Measurements from ENCODE around the gene PRKAG2.

PRKAG2 gene

DNA sequence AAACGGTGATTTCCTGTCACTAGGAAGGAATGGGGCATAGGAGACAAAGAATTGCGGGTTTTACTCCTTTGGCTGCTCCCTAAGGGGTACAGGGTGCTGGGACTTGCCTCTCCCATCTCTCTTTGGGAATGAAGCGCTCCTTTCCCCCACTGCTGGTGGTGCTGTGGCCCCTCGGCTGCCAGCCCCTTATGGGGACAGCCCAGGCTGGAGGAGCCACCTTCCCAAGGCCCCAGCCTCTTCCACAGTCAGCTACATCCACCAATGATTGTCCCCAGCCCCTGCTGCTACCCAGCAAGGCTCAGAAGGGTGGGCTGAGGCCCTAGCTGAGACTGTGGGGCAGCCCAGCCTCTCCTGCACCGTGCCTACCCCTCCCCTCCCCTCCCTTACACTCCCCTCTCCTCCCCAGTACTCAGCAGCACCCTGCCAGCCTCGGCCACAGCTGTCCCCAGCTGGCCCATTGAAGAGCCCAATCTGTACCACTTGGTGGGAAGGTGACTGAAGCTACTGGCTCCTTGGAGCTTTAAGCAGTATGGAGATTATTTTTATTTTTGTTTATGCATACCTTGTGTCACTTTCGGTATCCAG is 19.0 kb downstream of the PRKAG2 start:
- peaks cover 23% of the 10 kb centered on the region for H3K4me1 ChIP-seq (ENCODE audit: control insufficient read depth, insufficient read depth, low read length)
- H3K4me3 ChIP-seq (ENCODE audit: low read length), result no peak overlapping the region

DNA sequence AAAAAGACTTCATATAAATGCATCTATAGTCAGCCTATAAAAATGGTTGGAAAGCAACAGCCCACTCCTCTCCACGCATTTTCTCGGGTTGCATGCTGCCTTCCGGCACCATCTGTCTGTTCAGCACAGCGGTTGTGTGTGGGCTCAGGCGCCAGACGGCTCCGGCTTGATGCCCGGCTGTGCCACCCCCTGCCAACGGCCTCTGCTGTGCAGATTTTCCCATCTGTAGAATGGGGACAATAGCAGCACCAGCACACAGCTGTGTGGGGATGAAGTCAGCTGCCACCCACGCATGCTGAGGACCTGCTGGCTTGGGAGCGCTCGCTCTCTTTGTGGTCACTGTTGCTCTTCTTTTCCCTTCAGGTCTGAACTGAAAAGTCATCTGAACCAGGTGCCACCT is 19.5 kb downstream of the PRKAG2 start:
- no peak overlapping the region for H3K4me3 ChIP-seq (ENCODE audit: low read length)
- H3K9ac ChIP-seq (ENCODE audit: low read length), result no peak overlapping the region
- no peaks in the 10 kb centered on the region for H3K27me3 ChIP-seq (ENCODE audit: control insufficient read depth, insufficient read depth, low read length)
- peaks cover 9% of the 10 kb centered on the region for H3K36me3 ChIP-seq (ENCODE audit: control insufficient read depth, insufficient read depth, low read length)
- H3K4me1 ChIP-seq (ENCODE audit: control insufficient read depth, insufficient read depth, low read length), result peaks cover 28% of the 10 kb centered on the region
- no peaks in the 10 kb centered on the region for H3K9me3 ChIP-seq (ENCODE audit: control insufficient read depth, low read length)

More for the DNA sequence above, 19.0 kb downstream of the PRKAG2 start:
- H3K9me3 ChIP-seq (ENCODE audit: control insufficient read depth, low read length), result no peaks in the 10 kb centered on the region
- no peaks in the 10 kb centered on the region for H3K27me3 ChIP-seq (ENCODE audit: control insufficient read depth, insufficient read depth, low read length)
- peaks cover 9% of the 10 kb centered on the region for H3K36me3 ChIP-seq (ENCODE audit: control insufficient read depth, insufficient read depth, low read length)
- no peak overlapping the region for H3K9ac ChIP-seq (ENCODE audit: low read length)

DNA sequence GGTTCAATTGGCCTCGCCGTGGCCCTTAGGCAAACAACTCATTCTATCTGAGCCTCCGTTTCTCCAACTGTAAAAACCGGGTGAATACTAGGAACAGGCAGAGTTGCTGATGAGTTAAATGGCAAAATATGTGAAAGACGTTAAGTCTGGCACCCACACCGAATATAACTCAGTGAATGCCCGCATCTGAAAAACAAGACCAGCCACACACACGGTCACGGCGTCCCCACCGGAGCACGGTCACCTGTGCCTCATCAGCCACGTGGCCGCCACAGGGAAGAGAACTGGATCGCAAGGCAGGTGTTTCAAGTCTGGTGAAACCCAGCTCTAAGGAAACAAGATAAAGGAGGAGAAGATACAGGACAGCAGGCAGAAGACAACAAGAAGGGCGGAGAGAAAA is 20.4 kb downstream of the PRKAG2 start:
- Histone ChIP-seq H3K27me3 (ENCODE audit: control insufficient read depth, insufficient read depth, low read length) (no peaks in the 10 kb centered on the region), H3K36me3 (ENCODE audit: control insufficient read depth, insufficient read depth, low read length) (peaks cover 9% of the 10 kb centered on the region)

DNA sequence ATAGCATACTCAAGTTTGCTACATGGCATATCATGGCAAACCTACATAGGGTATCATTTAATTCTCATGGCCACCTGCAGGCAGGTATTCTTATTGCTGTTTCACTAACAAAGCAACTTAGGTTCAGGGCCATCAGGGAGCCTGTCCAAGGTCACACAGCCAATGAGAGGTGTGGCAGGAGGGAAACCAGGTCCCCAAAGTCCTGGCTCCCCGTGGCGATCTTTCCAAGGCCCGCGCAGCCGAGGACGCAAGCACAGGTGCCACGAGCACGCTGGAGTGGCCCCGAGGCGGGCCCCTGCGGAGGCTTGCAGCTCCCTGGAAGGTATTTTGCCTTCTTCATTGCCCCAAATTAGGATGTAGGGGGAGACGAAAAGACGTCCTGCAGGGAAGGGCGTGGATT is 20.8 kb downstream of the PRKAG2 start:
- H3K4me1 ChIP-seq (ENCODE audit: control insufficient read depth, insufficient read depth, low read length), result peaks cover 39% of the 10 kb centered on the region
- peaks cover 9% of the 10 kb centered on the region for H3K36me3 ChIP-seq (ENCODE audit: control insufficient read depth, insufficient read depth, low read length)
- no peaks in the 10 kb centered on the region for H3K9me3 ChIP-seq (ENCODE audit: control insufficient read depth, low read length)
- H3K27me3 ChIP-seq (ENCODE audit: control insufficient read depth, insufficient read depth, low read length), result no peaks in the 10 kb centered on the region
- no peak overlapping the region for H3K9ac ChIP-seq (ENCODE audit: low read length)
- H3K4me3 ChIP-seq (ENCODE audit: low read length), result no peak overlapping the region

More for the DNA sequence above, 20.4 kb downstream of the PRKAG2 start:
- no peak overlapping the region for H3K9ac ChIP-seq (ENCODE audit: low read length)
- H3K4me1 ChIP-seq (ENCODE audit: control insufficient read depth, insufficient read depth, low read length), result peaks cover 37% of the 10 kb centered on the region
- no peaks in the 10 kb centered on the region for H3K9me3 ChIP-seq (ENCODE audit: control insufficient read depth, low read length)
- H3K4me3 ChIP-seq (ENCODE audit: low read length), result no peak overlapping the region

DNA sequence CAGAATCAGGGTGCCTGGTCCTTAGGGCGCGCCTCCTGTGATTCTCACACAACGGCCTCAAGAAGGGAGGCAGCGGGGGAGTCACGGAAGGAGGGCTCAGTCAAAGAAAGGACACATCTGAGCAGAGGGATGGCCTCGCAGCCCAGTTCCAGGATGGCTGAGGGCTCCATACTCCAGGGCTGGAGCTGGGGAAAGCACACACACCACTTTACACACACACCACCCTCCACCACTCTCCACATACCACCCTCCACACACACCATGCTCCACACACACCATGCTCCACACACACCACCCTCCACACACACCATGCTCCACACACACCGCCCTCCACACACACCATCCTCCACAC is 22.2 kb downstream of the PRKAG2 start:
- Histone ChIP-seq H3K36me3 (ENCODE audit: control insufficient read depth, insufficient read depth, low read length) (peaks cover 4% of the 10 kb centered on the region), H3K4me1 (ENCODE audit: control insufficient read depth, insufficient read depth, low read length) (peaks cover 40% of the 10 kb centered on the region), H3K4me3 (ENCODE audit: low read length) (no peak overlapping the region), H3K9me3 (ENCODE audit: control insufficient read depth, low read length) (no peaks in the 10 kb centered on the region), H3K9ac (ENCODE audit: low read length) (no peak overlapping the region), H3K27me3 (ENCODE audit: control insufficient read depth, insufficient read depth, low read length) (no peaks in the 10 kb centered on the region)

DNA sequence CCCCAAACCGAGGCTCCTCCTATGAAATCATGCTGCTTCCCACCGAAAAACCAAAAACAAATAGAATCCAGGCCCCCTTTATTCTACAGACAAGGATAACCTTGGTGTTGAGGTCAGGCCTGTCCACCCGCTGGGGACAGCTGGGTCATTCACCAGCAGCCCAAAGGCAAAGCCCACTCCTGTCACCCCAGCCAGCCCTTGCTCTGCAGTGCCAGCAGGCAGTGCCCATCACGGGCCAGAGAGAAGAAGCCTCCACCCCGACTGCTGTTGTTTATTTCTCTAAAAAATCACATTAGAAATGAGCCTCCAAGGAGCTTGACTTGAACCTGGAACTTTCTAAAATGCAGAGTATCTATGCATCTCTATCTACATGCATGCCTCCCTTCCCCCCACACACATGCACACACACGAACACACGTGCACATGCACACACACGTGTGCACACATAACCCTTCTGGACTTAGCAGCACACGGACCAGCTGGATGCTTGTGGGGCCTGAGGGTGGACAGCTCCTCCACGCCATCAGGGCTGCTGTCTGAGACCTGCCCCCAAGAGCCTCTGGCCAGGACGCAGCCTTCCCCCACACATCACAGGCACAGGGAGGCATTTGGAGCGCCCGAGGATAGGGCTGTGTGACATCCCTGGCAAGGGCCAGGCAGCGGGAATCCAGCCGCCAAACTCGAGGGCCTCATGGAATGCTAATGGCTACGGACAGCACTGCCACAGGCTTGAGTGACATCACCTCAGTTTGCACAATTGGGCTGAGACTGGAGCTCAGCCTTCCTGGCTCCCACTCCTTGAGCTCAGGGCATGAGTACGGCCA is 22.8 kb downstream of the PRKAG2 start:
- Histone ChIP-seq H3K9ac (ENCODE audit: low read length) (no peak overlapping the region), H3K4me3 (ENCODE audit: low read length) (no peak overlapping the region), H3K9me3 (ENCODE audit: control insufficient read depth, low read length) (no peaks in the 10 kb centered on the region), H3K36me3 (ENCODE audit: control insufficient read depth, insufficient read depth, low read length) (no peaks in the 10 kb centered on the region), H3K27me3 (ENCODE audit: control insufficient read depth, insufficient read depth, low read length) (no peaks in the 10 kb centered on the region), H3K4me1 (ENCODE audit: control insufficient read depth, insufficient read depth, low read length) (peaks cover 40% of the 10 kb centered on the region)

DNA sequence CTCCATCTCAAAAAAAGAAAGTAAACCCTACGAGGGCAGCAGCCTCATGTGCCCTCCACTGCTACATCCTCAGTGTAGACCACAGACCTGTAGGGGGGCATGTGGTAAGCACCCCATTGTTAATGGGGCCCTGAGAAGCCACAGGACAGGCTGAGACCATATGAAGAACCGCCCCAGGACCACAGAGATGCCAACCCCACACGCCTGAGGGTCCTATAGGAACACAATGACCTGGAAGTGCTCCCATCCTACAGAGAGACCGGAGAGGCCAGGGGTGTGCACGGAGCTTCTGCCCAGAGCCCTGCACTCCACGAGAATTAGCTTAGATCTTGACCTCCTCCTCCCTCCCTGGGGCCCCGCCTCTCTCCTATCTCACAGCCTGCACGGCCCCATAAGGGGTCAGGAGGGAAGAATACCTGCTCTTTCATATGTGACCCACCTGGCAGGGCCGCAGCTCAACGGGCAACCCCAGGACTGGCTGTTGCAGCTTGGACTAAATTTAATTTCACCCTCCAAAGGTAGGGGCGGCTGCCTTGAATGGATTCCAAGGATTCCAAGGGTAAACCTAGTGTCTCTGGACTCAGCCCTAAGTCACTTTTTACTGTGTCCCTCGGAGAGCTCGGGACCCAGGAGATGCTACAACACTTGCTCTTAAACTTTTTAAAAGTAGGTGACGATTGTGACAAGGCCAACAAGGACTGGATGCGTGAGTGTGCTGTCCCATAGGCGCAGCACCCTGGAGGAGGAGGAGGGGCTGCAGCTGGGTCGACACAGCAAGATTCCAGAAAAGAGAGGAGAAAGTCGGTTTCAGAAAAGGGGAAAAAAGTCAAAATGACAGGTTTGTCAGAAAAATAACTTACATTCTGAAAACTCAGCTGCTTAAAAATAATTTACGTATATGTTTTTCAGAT is 24.2 kb downstream of the PRKAG2 start:
- Histone ChIP-seq H3K9ac (ENCODE audit: low read length) (no peak overlapping the region), H3K4me3 (ENCODE audit: low read length) (no peak overlapping the region), H3K36me3 (ENCODE audit: control insufficient read depth, insufficient read depth, low read length) (no peaks in the 10 kb centered on the region), H3K9me3 (ENCODE audit: control insufficient read depth, low read length) (no peaks in the 10 kb centered on the region), H3K4me1 (ENCODE audit: control insufficient read depth, insufficient read depth, low read length) (peaks cover 40% of the 10 kb centered on the region), H3K27me3 (ENCODE audit: control insufficient read depth, insufficient read depth, low read length) (no peaks in the 10 kb centered on the region)

DNA sequence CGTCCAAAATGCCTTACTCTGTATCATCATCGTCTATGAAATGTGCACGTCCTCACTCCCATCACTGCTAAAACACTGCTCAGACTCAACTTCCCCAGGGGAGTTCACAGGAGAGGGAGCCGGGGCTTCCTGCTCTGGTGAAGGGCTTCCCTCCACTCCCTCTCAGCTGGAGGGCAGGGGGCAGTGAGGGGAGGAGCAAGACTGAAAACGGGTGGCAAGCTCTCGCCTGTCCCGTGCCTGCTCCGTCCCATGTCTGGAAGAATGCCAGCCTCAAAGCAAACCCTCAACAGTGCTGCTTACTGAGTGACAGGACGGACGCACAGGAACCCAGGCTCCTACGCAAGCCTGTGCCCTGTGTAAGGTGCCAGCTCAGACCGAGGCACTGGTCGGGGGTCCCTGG is 25.1 kb downstream of the PRKAG2 start:
- H3K9me3 ChIP-seq (ENCODE audit: control insufficient read depth, low read length), result no peaks in the 10 kb centered on the region
- H3K36me3 ChIP-seq (ENCODE audit: control insufficient read depth, insufficient read depth, low read length), result no peaks in the 10 kb centered on the region
- H3K9ac ChIP-seq (ENCODE audit: low read length), result peak overlapping the region; percentile 52
- H3K4me3 ChIP-seq (ENCODE audit: low read length), result no peak overlapping the region
- no peaks in the 10 kb centered on the region for H3K27me3 ChIP-seq (ENCODE audit: control insufficient read depth, insufficient read depth, low read length)
- peaks cover 40% of the 10 kb centered on the region for H3K4me1 ChIP-seq (ENCODE audit: control insufficient read depth, insufficient read depth, low read length)

DNA sequence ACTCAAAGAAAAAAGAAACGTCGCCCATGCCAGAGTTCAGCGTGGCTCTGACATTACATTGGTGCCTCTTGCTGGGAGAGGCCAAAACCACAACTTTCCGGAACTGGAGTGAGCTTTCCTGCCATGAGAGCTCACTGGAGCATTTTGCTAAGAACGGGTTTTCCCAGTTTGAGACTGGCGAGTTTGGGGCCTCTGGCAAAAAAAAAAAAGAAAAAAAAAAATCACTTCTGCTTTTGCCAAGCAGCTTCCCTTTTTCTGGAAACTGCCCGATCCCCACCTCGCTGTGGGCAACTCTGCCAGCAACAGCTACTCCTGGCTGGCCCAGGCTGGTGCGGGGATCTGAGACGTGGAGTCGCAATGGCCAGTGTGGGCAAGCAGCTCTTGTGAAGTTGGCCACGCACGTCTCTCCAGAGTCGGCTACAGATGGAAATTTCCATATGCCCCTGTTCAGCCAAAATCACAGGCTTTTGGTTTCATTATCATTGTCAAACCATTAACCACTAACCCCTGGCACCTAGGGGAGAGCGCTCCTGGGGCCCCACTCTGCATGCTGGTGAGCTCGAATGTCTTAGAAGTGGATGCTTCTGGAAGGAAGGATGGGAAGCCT is 25.7 kb downstream of the PRKAG2 start:
- peaks cover 40% of the 10 kb centered on the region for H3K4me1 ChIP-seq (ENCODE audit: control insufficient read depth, insufficient read depth, low read length)
- no peaks in the 10 kb centered on the region for H3K27me3 ChIP-seq (ENCODE audit: control insufficient read depth, insufficient read depth, low read length)
- H3K9ac ChIP-seq (ENCODE audit: low read length), result peak overlapping the region; percentile 52
- H3K36me3 ChIP-seq (ENCODE audit: control insufficient read depth, insufficient read depth, low read length), result no peaks in the 10 kb centered on the region
- no peak overlapping the region for H3K4me3 ChIP-seq (ENCODE audit: low read length)
- no peaks in the 10 kb centered on the region for H3K9me3 ChIP-seq (ENCODE audit: control insufficient read depth, low read length)

DNA sequence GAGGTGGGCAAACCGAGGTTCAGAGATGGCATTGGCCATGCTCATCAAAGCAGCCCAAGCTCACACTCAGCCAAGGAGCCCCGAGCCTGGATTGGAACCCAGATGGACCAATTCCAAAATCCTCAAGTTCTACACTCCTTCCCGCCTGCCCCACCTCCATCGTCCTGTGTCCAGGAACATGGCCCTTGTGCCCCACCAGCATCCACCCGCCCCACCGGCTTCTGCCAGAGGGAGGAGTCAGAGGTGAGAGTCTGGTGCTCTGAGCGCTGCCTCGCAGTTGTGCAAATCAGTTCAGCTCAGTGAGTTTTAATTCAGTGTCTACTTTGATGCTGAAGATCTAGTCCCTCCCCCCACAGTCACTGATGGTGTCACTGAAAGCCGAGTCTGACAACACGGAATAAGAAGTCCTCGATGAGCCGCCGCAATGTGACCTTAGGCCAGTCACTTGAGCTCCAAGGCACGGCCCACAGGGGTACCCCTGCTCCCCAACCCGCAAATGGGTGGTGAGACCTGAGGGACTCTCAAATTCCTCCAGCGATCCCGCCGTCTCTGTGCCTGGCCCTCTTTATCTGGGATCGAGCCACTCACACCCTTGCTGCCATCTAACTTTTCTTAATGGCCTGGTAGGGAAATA is 26.3 kb downstream of the PRKAG2 start:
- H3K36me3 ChIP-seq (ENCODE audit: control insufficient read depth, insufficient read depth, low read length), result no peaks in the 10 kb centered on the region
- H3K4me3 ChIP-seq (ENCODE audit: low read length), result no peak overlapping the region
- H3K4me1 ChIP-seq (ENCODE audit: control insufficient read depth, insufficient read depth, low read length), result peaks cover 37% of the 10 kb centered on the region
- H3K9ac ChIP-seq (ENCODE audit: low read length), result peak overlapping the region; percentile 52
- H3K9me3 ChIP-seq (ENCODE audit: control insufficient read depth, low read length), result no peaks in the 10 kb centered on the region
- no peaks in the 10 kb centered on the region for H3K27me3 ChIP-seq (ENCODE audit: control insufficient read depth, insufficient read depth, low read length)

DNA sequence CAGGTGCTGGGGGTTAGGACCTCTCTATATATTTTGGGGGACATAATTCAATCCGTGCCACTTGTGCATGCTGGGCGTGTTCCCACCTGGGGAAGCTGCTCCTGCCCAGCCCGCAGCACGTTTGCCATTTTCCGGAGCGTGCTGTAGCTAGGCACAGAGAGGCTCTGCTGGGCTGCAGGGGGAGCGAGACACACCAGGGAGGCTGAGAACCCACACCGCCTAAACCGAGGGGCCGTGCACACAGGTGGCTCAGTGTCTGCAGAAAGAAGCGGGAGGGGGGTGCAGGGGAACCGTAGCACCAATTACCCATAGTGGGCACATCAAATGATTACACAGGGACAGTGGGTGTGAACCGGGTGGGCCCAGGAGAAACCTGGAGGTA is 27.0 kb downstream of the PRKAG2 start:
- peak overlapping the region; percentile 52 for H3K9ac ChIP-seq (ENCODE audit: low read length)
- H3K4me1 ChIP-seq (ENCODE audit: control insufficient read depth, insufficient read depth, low read length), result peaks cover 36% of the 10 kb centered on the region
- no peaks in the 10 kb centered on the region for H3K9me3 ChIP-seq (ENCODE audit: control insufficient read depth, low read length)
- no peaks in the 10 kb centered on the region for H3K36me3 ChIP-seq (ENCODE audit: control insufficient read depth, insufficient read depth, low read length)
- no peaks in the 10 kb centered on the region for H3K27me3 ChIP-seq (ENCODE audit: control insufficient read depth, insufficient read depth, low read length)
- H3K4me3 ChIP-seq (ENCODE audit: low read length), result no peak overlapping the region

All from mucosa of stomach (tissue), 1 donor.